Measurements from ENCODE around the gene RSPH1.

RSPH1 gene

DNA sequence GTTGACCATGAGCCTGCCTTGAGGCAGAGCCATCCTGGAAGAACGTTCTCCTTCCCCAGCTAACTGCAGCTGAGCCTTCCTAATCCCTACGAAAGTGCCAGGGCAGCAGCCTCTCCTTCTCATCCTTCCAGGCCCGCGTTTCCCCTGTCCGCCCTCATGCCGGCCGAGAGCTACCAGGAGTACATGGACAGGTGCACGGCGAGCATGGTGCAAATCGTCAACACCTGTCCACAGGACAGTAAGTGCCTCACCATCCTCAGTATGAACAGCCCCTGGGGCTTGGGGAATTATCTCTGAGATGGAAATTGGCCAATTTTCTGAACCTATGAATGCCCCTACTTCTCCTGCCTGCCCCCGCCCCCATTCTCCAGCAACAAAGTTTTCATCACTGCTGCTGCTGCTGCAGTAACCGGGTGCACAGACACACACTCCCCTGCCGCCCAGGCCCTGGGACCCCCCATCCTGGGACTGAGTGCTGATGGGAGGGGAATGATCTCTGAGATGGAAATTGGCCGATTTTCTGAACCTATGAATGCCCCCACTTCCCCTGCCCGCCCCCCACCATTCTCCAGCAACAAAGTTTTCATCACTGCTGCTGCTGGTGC lies 52.7 kb downstream of the RSPH1 start:
- no peak for DNase-seq

DNA sequence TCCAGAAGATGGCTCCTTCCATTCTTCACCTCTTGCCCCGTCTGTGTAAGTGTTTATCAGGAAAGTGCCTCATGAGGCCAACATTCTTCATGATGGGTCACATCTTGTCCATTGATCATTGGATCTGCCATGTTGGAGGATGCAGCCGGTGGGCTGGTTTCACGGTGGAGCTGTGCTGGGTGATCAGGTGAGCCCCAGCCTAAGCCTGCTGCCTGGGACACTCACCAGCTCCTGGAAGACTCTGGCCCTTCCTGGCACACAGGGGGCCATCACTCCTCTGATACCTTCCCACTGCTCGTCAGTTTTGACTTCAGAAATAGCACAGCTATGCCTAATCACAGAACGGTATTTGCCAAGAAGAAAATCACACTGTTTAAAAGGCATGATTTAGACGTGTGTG lies 54.1 kb downstream of the RSPH1 start:
- no peak for DNase-seq

DNA sequence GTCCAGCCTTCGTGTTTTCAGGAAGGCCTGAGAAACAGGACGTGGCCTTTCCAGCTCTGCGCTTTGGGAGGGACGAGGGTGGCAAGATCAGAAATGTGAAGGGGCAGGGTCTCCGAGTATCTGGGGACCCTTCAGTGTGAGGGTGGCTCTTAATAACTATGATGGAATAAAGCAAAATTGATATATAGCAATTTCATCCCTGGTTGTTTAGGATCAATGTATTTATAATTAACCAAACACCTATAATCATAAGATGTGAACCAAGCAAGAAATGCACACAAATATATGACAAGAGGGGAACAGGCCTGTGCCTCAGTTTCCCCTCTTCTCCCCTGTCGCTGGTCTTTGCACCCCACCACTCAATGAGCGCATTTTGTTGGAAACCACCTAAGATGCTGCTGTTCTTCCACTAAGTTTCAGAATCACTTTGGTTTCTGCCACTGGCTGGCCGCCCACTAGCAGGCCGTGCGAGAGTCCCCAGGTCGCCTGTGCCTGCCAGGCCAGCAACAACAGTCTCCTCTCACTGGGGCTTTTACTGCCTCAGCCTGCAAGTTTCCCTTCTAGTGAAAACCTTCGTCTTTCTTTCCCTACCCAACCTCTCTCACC lies 55.7 kb downstream of the RSPH1 start:
- DNase-seq = no peak

DNA sequence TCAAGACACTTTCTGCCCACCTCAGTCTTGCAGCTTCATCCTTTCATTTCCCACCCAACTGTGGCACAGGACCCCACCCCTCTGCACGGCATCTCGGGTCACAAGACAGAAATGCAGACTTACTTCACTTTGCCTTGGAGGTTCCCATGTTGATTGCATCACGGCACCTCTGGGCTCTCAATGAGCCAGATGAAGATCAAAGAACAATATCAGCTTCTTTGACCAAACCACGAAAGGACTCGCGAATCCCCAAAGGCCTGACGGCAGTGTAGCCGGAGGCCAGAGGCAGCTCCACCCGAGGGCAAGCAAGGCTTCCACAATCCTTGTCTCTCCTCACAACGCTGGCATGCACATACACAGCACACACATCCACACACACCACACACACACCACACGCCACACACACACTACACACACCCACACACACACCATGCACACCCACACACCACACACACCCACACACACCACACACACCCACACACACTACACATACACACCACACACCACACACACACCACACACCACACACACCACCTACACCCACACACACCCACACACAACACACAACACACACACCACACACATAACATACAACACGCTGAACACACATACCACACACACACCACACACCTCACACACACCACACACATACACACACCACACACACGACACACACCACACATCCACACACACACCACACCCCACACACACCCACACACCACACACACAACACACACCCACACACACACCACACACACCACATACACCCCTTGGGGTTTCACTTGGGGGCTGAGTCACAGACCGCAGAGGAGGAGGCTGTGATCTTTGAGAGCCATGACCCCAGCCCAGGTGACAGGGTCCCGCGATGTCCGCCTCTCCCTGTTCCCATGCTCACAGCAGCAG lies 56.5 kb downstream of the RSPH1 start:
- no peak for DNase-seq

DNA sequence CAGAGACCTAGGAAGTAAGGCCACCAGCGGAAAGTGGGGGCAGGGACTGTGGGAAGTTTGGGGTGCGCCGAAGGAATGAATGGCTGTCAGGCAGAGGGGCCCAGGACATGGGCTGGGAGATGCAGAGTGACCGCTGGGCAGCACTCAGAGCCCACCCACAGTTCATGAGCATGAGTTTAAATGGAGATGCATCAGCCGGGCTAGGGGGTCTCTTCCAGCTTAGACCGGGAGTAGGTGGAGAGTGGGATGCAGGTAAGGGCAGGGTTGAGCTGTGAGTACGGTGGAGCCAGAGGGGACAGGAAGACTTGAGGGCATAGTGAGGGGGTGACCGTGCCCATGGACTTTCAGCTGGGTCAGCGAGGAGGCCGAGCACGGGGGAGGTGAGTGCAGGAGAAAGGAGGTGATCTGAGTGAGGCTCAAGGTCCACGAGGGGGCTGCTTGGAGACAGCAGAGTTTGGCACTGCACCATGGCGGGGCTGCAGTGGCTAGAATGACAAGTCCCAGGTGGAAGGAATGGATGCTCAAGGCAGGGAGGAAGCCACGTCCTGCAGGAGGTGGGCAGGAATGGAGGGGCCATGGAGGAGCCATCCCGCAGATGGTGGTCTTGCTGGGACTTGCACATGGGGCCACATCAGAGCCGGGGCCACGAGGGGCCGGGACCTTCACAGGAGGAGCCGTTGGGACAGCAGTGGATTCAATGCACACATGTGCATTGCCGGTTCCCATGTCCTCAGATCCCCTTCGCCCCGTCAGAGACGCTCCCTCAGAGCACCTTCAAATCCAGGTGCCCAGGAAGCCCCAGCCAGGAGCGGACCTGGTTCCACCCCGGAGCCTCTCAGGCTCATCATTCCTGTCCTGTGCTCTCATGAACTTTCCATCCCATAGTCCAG lies 57.5 kb downstream of the RSPH1 start:
- DNase-seq = no peak

DNA sequence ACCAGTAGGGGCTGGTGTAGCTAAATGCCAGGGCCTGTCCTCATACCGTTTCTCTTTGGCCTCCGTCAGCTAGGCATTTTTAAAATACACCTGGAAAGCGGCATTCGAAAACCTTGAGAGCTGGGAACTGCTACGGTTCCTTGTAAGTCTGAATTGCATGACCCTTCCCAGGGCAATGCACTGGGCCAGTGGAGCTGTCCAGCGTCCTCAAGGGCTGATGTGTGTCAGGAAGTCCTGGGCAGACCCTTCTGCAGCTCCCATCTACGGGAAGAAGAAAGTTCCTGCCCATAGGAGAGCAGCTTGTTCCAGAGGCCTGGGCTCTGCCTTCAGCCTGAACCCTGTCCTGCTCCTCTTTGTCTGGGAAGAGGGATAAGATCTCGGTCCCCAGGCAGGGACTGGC lies 58.2 kb downstream of the RSPH1 start:
- no peak for DNase-seq

DNA sequence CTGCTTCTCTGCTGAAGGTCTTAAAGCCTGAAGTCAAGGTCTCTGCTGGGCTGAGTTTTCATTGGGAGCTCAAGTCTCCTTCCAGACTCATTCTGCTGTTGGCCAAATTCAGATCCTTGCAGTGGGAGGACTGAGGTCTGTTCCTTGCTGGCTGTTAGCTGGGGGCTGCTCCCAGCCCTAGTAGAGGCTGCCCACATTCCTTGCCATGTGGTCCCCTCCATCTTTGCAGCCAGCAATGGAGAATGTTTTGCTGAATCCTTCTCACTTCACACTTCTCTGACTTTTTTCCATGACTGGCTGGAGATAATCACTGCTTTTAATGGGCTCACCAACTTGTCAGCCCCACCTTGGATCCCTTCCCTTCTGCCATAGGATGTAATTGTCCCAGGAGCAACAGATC lies 59.1 kb downstream of the RSPH1 start:
- DNase-seq = no peak

DNA sequence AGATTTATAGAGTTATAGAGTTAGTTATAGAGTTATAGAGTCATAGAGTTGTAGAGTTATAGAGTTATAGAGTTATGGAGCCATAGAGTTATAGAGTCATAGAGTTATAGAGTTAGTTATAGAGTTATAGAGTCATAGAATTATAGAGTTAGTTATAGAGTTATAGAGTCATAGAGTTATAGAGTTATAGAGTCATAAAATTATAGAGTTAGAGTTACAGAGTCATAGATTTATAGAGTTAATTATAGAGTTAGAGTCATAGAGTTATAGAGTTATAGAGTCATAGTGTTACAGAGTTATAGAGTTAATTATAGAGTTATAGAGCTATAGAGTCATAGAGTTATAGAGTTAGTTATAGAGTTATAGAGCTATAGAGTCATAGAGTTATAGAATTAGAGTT lies 60.2 kb downstream of the RSPH1 start:
- no peak for DNase-seq

DNA sequence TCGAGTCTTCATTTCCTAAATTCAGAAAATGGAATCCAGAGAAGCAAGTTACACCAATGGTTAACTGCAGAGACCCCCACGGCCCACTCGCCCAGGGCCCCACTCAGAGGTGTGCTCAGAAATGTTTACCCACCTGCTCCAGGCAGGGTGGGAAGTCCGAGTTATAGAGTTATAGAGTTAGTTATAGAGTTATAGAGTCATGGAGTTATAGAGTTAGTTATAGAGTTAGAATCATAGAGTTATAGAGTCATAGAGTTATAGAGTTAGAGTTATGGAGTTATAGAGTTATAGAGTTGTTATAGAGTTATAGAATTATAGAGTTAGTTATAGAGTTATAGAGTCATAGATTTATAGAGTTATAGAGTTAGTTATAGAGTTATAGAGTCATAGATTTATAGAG lies 60.6 kb downstream of the RSPH1 start:
- no peak for DNase-seq

DNA sequence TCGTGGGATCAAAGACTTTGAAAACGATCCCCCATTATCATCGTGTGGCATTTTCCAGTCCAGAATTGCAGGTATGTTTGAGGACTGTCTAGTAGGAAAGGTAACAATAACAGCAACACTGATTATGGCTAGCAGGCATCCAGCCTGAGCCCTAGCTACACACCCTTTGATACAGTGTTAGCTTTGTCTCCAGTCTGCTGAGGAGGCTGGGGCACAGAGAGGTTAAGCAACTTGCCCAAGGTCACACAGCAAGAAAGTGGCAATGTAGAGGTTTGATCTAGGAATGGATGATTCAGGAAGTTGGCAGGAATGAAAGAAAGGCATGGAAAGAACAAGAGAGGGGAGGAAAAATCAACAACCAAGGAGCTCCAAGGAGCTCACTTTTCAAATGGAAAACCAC lies 61.1 kb downstream of the RSPH1 start:
- DNase-seq = no peak

DNA sequence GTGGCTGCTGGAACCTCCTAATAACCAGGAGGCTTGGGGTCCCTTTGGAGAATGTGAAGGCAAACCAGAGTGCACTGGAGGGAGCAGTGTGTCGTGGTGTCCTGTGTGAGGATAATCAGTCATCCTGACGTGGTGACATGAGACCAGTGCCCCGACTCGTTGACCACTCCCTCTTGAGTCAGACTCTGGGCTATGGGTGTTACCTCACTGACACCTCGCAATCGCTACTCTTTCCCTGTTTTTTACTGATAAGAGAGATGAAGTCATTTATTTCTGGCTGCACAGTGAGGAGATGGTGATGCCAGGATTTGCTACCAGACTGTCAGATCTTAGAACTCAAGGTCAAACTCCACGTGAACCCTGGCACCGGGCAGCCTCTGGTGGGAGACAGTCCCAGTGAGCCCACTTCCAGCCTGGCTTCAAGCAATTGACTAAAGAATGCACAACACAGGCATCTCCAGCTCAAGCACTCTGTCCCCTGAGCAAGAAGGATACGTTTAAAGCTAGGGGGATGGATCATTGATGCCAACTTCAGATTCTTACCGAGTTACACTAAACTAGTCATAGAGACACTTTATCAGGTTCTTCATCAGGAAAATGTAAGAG lies 62.0 kb downstream of the RSPH1 start:
- no peak for DNase-seq

DNA sequence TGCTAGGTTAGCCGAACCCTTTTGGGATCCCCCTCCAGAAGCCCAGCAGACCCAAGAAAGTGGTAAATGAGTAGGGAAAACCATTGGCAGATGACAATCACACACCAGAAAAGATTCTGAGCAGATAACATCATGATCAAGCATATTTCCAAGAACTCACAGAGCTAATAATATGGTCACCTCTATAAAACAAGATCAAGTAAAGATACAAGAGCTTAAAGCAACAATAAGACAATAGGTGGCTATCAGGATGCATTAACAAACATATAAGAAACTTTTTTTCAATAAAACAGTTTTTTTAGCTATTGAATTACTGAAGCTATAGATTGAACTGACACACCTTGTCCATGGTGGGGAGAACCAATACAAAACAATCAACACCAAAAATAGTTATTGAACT lies 63.3 kb downstream of the RSPH1 start:
- no peak for DNase-seq

DNA sequence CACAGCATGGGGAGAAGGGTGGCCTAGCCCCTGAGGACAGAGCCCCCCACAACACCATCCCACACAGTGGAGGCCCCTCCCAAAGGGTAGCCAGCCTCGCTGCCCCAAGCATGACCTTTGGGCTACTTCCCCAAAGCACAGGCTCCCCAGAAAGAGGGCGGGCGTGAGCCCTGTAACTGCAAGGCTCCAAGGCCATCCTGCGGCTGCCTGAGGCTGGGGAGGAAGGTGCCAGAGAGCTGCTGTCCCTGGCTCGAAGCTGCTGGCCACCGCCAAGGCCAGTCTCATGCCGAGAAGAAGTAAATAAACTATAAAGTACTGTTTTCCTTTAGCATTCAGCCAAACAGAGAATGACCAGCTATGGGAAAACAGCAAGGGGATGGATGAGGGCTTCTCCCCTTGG lies 64.8 kb downstream of the RSPH1 start:
- no peak for DNase-seq

DNA sequence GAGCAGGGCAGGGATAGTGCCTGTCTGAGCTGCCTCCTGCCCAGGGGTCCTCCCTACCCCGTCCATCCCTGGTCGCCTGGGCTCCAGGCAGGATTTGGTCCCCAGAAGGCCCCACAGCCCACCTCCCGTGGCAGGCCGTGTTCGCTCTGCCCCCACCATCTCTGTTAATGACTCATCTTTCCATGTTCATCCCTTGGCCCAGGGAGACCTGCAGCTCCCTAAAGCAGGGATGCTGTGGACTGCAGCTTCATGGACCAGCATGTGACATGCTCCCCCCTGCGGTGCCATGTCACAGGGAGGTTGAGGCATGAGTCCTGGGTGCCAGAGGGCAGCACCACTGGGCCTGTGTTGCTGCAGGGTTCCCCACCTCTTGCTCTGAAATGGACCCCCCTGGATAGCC lies 65.5 kb downstream of the RSPH1 start:
- no peak for DNase-seq

DNA sequence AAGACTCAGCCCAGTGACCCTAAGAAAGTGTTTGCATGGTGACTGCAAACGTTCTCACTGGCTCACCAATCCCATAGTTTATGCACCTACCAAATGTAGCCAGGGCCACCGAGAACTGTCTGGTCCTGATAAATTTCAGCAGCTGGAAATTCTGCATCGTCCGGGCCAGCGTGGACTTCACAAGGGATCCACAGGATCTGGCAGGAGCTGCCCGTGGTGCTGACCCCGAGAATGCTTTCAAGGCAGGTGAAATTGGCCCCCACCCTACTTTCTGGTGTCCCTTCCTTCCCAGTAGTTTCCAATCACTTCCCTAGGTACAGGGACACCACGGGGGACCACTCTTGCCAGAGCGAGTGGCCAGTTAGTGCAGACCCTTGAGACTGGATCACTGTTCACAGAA lies 66.2 kb downstream of the RSPH1 start:
- no peak for DNase-seq

DNA sequence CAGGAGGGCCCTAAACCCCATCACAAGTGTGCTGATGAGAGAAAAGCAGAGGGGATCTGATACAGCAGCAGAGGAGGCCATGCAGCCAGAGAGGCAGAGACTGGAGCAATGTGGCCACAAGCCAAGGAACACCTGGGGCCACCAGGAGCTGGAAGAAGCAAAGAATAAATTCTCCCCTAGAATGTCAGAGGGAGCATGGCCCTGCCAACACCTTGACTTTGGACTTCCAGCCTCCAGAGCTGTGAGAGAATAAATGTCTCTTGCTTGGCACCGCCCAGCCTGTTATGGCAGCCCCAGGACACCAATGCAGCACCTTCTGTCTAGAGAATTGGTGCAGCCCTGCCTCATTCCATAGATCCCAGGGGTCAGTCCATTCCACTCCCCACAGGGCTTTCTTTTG lies 67.0 kb downstream of the RSPH1 start:
- no peak for DNase-seq

DNA sequence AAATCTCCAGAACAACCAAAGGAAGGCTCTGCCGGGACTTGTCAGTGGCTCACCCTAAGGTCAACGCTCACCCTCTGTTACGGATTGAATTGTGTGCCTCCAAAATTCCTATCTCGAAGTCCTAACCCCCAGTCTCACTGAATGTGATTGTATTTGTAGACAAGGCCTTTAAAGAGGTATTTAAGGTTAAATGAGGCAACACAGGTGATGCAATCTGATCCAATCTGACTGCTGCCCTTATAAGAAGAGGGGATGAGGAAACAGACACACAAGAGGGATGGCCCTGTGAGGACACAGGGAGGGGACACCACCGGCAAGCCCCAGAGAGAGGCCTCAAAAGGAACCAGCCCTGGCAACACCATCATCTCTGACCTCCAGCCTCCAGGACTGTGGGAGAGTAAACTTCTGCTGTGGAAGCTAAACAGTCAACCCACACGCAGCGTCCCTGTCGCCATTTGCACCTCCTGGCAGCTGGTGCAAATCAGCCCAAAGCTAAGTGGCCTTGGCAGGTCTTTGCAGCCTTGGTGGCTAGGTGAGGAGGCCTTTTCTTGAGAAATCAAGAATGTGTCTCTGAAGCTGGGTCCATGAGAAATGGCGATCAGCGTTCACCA lies 68.1 kb downstream of the RSPH1 start:
- DNase-seq = no peak

DNA sequence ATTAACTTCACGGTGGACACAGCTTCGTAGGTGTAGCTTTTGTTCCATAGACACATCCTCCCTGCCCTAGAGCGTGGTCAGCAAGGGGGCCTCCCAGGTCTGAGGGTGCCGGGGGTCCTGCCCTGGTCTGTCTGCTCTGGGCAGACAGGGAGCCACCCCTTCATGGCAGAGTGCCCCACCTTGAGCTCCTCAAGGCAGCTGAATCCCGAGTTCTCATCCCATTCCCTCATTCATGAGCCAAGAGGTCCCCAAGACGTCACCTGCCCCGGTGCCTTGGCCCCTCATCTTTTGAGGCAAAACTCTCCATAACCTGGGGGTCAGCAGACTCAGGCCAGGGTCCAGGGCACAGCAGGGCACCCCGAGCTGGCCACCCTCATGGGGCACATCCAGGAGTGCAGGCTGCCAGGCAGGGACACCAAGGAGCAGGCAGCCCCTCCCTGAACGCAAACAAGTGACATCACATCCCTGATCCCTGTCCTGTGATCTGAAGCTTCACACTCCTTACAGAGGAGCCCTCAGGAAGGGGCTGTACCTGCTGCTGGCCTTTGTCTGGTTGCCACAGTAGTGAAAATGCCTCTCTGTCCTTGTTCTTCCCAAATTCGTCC lies 69.0 kb downstream of the RSPH1 start:
- no peak for DNase-seq

DNA sequence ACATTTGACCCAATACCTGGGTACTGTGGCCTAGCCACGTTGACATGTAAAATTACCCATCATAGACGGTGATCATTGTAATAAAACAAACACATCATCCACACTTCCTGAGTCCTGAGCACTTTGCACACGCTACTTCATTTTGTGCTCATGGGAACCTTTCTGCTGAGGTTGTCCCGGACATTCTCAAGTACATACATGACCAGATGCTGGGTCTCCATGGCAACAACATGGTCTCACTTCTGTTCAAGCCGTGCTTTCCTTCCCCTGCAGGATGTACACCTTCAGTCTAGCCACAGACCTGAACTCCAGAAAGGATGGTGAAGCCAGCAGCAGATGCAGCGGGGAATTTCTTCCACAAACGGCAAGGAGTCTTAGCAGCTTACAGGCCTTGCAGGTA lies 69.6 kb downstream of the RSPH1 start:
- no peak for DNase-seq

DNA sequence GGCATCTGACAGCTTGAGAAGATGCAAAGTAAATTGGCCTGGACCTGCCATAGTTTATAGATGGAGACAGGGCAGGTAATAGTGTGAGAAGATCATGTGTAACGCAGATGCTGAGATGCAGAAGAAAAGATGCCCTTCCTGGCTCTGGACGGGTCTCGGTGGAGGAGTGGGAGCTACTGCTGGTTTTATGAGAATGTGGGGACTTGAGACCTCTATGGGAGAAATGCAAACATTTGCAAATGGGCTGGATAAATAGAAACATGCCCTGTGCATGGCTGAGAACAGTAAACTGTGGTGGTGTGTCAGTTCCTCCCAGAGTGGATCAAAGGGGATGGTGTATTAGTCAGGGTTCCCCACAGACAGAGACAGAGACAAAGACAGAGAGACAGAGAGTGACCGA lies 70.4 kb downstream of the RSPH1 start:
- no peak for DNase-seq

DNA sequence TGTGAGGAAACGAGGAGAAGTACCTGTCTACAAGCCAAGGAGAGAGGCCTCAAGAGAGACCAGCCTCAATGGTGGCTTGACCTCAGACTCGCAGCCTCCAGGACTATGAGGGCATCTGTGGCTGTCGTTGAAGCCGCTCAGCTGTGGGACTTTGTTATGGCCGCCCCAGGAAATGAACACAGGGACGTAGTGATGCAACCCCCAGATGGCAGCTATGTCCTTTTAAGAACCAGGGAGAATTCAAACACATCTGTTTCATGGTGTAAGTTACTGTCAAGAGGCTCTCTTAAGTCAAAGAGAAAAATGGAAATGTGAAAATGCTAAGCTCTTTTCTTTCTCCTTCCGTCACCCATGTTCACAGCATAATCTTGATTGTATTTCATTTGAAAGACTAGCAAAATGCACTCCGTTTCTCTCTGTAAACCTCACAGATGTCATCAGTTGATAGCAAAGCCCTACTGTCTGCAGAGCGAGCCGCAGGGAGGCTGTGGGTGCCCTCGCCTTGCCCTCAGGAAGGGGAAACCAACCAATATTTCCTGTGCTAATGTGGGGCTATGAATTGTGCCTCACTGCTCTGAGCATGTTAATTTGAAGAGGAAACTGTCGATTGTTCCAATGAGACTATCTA lies 71.0 kb downstream of the RSPH1 start:
- peak; percentile 82 for DNase-seq

All from NCI-H524 treated with DMSO at 0.1 percent for 48 hours (cell line).